Stimulated activated naive CD4-positive, alpha-beta T cell (primary cell): ENCODE data around the gene CES5A.
"Not testable (repeated sequence)": the region's sequence is repeated elsewhere in the genome, so short reads cannot be mapped to it uniquely, and the experiment has no call there.

Experiments
- DNase-seq, 6 experiments: peaks; one replicate each; lab custom pipeline; 2025; lab: John Stamatoyannopoulos, UW

The CES5A gene, protein sequence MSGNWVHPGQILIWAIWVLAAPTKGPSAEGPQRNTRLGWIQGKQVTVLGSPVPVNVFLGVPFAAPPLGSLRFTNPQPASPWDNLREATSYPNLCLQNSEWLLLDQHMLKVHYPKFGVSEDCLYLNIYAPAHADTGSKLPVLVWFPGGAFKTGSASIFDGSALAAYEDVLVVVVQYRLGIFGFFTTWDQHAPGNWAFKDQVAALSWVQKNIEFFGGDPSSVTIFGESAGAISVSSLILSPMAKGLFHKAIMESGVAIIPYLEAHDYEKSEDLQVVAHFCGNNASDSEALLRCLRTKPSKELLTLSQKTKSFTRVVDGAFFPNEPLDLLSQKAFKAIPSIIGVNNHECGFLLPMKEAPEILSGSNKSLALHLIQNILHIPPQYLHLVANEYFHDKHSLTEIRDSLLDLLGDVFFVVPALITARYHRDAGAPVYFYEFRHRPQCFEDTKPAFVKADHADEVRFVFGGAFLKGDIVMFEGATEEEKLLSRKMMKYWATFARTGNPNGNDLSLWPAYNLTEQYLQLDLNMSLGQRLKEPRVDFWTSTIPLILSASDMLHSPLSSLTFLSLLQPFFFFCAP

DNA sequence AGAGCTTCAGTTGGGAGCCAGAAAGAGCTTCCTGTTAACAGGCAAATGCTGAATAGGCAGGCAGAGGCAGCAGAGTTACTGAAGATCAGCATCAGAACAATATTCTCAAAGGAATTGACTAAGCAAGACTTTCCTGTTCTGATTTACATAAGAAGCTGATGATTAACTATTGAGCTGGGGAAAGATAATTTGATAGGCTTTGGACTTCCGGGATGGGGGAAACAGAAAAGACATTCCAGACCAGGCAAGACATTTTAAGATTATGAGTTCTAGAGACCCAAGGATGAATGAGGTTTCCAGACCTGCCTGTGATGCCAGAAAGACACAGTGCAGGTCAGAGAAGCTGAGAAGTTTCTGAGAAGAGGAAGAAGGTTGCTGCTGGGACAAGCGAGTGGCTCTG is at the start of gene CES5A:
TSS of gene CES5A (minus strand) at position 101 of the 400 bp plus-strand sequence. CDS start 152 bp downstream, outside the sequence.
- no peak for DNase-seq

DNA sequence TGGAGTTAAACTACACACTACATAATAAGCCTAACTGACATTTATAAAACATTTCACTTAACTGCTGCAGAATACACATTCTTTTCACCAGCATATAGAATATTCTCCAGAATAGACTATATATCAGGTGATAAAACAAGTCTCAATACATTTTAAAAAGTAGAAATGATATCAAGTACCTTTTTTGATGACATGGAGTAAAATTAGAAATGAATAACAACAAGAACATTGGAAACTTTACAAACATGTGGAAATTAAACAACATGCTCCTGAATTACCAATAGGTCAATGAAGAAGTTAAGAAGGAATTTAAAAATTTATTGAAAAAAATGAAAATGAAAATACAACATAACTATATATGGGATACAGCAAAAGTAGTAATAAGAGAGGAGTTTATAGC is 47.5 kb upstream of the CES5A start:
- no peak for DNase-seq

DNA sequence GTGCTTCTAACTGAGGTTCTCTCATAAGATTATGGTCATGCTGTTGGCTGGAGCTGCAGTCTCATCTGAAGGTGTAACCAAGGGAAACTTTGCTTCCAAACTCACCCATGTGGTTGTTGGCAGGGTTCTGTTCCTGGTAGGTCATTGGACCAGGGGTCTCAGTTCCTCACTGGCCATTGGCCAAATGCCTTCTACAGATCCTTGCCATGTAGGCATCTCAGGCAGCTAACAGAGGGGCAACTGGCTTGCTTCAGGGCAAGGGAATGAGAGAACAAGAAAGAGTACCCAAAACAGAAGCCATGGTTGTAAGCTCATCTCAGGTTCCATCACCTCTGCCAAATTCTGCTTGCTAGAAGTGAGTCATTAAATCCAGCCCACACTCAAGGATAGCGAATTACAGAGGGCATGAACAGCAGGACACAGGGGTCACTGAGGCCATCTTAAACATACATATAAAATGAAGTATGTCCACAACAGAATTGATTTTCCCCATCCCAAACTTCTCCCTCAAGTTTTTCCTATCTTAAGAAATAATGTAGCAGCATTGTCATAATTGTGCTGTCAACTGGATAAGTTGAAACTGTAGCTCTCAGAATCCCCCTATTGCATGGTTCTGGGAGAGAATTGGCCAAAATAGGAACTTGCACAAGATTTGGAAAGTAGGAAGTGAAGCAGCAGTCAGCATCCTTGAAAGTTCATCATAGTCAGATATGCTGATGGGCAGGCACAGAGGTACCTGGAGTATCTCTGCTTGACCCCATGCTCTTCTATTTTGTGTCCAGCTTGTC is 42.4 kb upstream of the CES5A start:
- no peak for DNase-seq

DNA sequence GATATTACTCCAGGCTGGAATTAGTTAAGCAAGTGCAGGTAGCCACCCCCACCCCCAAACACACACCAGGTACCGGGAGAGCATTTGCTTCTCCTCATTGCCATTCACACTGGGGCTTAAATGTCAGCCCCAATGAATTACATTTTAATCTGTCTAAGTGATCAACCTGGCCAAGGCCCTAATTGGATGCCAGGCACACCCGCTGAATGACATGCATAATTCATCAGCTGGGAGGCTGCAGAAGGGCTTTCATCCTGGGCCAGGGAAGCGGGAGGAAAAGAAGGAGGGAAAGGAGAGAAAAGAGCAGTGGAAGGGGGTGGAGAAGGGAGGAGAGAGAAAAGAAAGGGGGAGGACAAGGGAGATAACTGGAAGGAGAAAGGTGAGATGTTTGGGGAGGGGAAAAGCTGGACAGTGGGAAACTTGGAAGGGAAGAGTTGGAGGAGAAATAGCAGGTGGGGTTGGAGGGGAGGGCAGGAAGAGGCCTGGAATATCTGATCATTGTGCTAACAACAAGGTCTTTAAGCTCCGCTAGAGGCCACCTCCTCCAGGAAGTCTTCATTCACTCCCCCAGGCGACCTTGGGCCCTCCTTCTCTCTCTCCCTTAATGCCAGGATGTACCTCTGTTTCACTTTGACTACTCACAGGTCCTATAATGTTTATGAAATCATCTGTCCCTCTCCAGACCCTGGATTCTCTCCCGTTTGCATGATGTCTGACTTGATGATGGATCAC is 40.1 kb upstream of the CES5A start:
- DNase-seq, result no peak

DNA sequence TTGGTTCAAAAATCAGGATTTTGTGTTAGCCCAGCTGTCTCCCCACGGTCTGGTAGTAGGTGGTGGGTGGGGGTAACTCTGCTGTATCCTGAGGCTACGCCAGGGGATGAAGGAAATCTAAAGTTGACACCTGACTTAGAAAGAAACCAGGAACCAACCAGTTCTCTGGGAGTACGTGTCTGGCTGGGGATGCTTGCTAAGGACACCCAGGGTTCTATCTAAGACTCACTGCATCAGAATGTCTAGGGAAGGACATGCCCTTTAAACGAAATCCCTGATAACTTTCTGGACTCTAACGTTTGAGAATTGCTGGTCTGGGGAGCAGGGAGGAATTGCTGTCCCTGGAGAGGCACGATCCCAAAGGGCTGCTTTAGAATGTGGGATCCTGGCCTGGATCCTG is 39.2 kb upstream of the CES5A start:
- DNase-seq, result no peak

DNA sequence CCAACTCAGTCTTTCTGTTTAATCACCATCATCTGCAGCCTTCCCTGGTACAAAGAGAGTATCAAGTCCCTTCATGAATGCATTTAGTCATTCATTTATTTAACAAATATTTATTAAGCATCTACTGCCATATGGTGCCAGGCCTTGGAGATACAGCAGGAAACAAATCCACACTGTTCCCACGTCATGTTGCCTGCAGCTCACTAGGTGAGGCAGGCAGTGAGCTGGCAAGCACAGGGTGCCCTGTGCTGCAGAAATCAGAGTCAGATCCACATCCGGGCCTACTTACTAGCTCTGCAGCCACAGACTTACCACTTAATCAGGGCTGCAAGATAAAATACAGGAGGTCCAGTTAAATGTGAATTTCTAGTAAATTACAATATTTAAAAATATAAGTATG is 38.5 kb upstream of the CES5A start:
- DNase-seq, result no peak

DNA sequence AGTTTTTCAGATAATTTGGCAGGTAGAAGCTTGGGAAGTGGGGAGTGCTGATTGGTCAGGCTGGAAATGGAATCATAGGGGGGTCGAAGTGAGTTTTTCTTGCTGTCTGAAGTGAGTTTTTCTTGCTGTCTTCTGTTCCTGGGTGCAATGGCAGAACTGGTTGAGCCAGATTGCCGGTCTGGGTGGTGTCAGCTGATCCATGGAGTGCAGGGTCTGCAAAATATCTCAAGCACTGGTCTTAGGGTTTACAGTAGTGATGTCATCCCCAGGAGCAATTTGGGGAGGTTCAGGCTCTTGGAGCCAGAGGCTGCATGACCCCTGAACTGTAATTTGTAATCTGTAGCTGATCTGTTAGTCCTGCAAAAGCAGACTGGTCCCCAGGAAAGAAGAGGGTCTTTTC is 37.9 kb upstream of the CES5A start:
- DNase-seq, result not testable (repeated sequence)

DNA sequence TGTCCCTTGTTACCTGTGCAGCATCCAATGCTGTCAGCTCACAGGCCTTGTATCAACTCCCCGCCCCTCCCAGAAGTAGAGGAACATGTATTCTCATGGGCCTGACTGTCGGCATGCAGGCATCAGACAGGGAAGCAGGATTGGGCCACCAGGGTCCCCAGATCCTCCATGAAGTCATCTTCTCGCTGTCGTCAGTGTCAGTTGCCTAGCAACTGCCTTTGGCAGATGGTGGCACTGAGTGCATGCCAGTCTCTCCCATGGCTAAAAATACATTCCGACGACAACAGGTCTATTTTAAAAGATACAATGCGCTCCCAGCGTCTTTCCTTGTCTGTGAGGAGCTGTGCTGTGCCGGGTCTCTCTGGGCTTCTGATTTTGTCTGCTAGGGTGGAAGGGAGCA is 36.8 kb upstream of the CES5A start:
- no peak for DNase-seq

DNA sequence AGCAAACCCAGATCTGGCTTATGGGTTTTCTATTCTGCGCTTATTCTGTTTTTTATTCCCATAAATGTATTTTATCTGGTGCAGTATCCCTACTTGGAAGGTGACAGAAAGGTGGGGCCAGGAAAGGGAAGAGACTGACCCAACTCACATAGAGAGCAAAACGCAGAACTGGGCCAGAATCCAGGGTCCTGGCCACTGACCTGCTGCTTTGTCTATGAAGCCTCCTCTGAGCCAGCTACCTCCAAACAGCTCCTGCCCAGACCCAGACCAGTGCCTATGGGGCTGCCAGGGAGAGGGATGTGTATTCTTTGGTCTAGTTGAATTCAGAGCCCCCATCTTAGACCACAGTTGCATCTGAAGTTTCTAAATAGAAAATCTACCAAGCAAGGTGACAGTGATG is 36.4 kb upstream of the CES5A start:
- no peak for DNase-seq

DNA sequence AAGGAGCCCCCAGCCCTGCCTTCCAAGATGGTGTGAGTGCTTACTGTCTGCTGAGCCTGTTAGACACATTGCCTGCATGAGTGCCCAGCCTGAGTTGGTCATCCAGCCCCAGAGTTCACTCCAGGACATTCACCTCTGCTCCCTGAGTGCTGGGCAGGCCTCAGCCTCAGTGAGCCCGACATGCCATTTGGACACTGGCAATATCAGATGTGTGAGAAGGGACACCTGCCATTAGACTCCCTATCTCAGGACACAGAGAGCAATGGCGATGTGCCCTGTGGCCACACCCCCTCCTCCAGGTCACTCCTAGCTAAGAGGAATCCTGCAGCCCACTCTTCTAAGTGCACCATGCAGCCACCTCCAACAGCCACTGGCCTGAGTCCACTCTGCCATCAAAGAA is 34.7 kb upstream of the CES5A start:
- DNase-seq, result no peak

DNA sequence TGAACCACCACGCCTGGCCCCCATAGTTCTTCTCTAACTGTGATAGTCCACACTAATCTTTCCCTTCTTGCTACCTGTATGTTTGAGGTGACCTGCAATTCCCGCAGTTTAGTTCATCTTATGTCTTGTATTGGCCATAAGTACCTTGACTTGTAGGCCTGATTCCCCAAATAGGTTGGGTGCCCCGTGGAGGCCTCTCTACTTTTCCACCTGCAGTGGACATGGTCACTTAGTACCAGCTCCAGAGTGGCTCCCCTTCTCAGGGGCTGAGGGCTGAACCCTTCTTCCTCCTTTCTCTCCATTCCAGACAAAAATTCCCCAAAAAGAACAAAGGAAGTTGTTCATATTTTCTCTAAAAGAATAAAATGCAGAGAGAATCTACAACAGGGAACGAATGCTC is 33.5 kb upstream of the CES5A start:
- DNase-seq, result no peak

DNA sequence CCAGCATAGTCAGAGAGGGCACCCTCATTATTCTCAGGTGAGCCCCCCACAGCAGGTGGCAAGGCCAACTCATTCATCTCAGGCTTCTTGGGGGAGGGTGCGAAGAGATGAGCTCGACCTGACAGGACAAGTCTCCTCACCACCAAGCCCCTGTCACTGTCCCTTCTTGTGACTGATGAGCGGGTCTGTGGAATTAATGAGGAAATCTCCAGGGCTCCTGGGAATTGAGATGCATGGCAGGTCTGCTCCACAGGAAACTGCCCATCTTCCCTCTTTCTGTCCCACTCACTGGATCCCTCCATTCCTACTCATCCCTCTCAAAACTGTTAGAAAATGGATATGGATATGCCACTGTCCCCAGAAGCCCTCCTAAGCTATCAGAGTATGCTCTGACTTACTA is 32.5 kb upstream of the CES5A start:
- no peak for DNase-seq

DNA sequence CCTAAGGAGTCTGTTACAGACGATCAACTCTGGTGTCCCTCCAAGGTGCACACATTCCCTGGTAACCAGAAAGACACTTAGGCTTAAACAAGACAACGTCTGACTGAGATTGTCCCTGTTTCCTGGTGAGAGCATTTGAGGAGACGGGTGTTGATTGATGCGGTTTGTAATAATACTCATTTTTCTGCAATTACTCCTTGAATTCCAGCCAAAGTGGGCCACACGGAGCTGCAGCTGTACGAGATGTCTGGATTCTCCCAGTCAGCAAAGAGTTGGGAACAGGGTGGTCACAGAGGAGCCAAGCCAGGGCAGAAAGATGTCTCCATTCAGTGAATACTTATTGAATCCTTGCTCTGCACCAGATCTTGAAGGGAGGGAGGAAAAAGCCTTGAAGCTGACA is 30.9 kb upstream of the CES5A start:
- no peak for DNase-seq

DNA sequence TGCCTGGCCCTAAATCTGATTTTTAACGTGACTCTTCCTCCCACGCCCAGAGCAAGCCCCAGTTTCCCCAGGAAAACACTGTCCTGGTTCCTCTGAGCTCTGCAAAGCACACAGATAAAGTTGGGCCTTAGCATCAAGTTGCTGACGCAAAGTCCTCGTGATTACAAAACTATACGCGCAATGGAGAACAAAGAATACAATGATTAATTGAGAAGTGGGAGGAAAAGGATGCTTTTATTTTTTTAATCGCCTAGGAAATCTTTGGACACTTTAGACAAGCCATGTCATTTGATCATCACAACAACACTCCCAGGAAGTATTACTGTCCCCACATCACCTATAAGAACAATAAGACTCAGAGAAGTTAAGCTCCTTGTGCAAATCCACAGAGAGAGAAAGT is 30.5 kb upstream of the CES5A start:
- DNase-seq, result no peak

DNA sequence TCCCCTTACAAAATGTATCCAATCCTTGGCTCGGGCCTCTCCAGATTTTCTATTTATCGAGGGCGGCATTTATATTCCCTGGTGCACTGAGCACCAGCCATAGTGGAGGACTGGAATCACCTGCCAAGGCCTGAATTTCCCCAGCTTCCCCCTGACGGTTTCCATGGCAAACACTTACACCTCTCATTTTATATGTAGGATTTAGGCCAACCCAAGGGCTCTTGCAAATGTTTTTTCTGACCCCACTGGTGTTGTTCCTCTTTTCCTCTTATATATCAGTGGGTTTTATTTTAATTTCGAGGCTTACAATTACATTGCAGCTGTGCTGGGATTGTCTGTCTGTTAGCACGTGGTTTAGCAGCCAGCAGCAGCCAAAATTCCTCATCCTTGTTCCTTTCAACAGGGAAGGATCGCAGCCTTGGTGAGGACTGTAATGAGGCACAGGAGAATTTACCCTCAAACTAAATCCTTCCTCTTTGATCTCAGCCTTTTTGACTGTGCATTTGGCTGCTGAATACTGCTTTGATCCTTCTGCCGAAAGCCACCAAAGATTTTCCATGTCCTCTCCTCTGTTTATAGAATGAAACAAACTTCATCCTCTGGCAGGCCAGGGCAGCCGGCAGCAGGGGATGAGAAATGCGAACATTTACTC is 26.5 kb upstream of the CES5A start:
- no peak for DNase-seq

DNA sequence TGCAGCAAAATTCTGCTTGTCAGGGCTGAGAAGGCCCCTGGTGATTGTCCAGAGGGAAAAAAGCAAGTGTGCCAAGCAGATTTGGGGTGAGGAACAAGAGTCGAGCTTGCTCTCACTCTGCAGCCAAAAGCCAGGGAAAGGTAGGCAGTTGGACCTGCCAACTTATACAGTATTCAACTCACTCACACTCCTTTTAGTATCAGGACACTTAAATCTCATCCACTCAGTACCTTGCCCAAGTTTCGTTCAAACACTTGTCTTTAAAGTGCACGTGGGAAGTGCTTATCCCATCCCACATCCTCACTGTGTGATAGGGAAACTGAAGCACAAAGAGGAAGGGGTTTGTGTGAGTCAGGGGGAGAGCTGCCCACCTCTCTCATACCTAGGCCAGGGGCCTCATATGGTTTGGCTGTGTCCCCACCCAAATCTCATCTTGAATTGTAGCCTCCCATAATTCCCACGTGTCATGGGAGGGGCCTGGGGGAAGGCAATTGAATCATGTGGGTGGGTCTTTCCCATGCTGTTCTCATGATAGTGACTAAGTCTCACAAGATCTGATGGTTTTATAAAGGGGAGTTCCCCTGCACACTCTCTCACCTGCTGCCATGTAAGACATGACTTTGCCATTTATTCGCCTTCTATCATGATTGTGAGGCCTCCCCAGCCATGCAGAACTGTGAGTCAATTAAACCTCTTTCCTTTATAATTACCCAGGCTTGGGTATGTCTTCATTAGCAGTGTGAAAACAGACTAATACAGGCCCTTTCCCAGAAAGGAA is 25.6 kb upstream of the CES5A start:
- no peak for DNase-seq

DNA sequence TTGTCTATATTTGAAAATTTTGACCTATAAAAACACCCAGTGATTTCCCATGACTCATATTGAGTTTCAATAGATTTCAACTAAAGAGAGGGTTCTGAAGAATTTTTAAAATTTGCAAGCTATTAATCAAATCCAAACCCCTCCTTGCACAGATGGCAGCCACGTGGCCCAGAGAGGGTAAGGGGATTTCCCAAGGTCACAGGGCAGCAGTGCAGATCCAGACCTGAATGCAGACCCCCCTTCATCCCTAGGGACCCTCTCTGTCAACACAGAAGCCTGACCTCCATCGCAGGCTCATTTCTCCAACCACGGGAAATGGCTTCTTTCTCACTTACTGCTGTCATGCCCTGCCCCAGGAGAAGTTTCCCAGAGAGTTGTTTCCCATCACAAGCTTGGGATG is 24.7 kb upstream of the CES5A start:
- DNase-seq, result no peak

DNA sequence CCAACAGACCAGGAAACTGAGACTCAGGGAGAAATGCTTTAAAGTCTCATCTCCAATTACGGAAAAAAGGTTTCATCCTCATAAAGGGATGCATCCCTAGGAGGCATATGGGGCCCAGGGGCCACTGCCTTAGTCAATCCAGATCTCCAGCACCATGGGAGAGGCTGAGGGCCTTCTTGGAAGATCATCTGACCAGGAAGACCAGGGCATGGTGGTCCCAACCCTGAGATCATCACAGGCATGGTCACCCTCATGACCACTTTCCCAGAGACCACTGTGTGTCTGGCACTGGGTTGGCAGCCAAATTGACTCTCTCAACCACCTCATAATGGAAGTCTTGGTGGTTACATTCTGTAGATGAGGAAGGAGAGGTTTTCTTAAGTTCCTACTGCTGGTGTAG is 23.4 kb upstream of the CES5A start:
- DNase-seq, result no peak

DNA sequence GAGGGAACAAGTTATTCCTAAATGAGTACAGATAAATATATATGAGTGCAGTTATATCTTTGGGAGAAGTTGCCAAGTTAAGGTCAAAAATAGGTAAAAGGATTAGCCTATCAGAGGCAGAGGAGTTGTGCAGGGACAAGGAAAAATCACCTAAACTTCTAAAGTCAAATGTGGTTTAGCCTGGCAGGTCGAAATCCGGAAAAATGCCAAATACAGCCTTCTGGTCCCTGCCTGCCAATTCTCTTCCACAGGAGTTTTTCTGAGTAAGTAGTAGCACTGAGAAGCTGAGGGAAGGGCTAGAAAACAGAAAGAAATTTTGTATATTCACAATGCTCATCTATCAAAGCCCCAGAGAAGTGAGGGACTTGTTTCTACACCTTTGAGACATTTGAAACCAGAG is 17.6 kb upstream of the CES5A start:
- DNase-seq, result no peak

DNA sequence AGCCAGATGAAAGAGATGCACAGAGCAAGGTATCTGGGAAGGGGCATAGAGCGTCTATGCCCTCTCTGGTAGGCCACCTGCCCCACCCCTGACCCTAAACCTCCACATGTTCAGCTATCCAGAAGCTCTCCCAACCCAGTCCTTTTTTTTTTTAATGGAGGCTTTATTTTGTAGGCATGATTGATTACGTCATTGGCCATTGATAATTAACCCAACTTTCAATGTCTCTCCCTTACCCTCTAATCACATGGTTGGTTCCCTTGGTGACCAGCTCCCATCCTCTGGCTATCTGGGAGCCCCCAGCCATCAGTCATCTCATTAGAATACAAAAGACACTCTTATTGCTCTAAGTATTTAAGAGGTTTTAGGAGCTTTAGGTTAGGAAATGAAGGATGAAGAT is 14.3 kb upstream of the CES5A start:
- DNase-seq, result no peak

DNA sequence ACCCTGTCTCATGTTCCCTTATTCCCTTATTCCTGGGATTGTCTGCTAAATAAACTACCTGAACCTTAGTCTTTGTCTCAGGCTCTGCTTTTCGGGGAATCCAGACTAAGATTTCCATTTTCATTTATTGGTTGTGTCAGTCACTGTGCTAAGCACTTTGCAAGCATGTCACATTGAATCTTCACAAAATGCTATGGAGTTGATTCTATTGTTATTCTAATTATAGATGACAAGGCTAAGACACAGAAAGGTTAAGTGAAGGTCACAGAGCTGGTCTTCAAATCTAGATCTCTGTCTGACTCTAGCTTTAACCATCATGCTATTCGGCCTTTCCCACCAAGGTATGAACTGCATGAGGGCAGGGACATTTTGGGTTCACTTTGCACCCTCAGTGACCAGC is 13.4 kb upstream of the CES5A start:
- no peak for DNase-seq
